ENCODE results near the gene GPC6.
A peak's percentile ranks its signal among the peaks of the same experiment; 100 is the strongest.

Gene GPC6

DNA sequence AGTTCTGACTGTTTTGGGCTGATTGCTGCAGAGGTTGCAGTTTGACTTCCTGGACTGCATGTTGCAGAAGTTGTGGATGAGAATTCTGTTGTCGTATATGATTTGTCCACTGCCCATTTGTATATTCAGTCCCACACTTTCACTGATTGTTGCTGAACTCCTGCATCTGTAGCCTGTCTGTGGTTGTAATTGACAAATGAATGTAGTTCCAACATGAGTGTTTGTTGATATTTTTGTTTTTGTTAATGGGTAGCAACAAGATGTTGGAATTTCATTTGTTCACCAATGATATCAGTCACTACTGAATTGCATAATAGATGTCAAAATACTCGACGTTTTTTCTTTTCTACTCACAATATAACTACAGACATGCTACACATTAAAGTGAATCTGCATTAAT lies 719.0 kb downstream of the GPC6 start:
- TF ChIP-seq, protein P1, sequence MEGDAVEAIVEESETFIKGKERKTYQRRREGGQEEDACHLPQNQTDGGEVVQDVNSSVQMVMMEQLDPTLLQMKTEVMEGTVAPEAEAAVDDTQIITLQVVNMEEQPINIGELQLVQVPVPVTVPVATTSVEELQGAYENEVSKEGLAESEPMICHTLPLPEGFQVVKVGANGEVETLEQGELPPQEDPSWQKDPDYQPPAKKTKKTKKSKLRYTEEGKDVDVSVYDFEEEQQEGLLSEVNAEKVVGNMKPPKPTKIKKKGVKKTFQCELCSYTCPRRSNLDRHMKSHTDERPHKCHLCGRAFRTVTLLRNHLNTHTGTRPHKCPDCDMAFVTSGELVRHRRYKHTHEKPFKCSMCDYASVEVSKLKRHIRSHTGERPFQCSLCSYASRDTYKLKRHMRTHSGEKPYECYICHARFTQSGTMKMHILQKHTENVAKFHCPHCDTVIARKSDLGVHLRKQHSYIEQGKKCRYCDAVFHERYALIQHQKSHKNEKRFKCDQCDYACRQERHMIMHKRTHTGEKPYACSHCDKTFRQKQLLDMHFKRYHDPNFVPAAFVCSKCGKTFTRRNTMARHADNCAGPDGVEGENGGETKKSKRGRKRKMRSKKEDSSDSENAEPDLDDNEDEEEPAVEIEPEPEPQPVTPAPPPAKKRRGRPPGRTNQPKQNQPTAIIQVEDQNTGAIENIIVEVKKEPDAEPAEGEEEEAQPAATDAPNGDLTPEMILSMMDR (IDR thresholded peaks at IDR 0.05; ENCODE audit: low read length, missing control alignments), result no peak
- DNase-seq (ENCODE audit: low read depth), result no peak
- no peak overlapping the region for H3K4me3 ChIP-seq (replicated peaks; ENCODE audit: low read depth, low read length)

DNA sequence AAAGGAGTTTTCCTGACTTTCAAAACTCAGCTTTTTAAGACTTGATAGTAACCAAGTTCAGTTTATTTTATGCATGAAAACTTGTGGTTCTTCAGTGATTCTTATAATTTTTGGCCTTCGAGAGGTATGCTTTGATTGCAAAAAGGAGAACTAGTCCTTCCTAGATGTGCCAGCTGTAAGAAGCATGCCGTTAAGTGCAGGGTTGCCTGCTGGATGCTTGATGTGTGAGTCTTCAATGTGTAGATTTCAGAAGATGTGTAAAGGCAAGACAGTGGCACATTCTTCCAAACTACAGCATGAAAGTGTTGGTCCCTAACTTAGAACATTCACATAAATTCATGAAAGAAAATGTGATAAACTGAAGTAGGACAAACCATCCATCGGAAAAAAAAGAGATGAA lies 720.4 kb downstream of the GPC6 start:
- no peak for DNase-seq (ENCODE audit: low read depth)
- TF ChIP-seq, protein P1 (IDR thresholded peaks at IDR 0.05; ENCODE audit: low read length, missing control alignments), result no peak
- no peak overlapping the region for H3K4me3 ChIP-seq (replicated peaks; ENCODE audit: low read depth, low read length)

DNA sequence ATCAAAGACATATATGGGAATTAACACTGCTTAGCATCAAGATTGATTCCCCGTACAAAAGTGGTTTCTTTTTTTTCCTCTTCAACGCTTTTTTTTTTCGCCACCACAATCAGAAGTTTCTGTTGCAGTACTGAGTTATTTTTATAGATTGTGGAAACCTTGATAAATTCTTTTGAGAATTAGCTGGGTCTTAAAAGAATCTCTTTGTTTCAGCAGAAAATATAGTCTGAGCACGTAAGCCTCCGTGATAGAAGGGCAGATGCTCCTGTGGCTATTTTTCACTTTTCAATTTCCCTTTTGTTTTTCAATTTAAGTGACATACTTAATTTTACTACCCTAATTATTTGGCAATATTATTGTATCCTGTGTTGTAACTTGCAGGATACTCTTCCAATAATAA lies 721.0 kb downstream of the GPC6 start:
- no peak for DNase-seq (ENCODE audit: low read depth)
- no peak overlapping the region for H3K4me3 ChIP-seq (replicated peaks; ENCODE audit: low read depth, low read length)
- TF ChIP-seq, protein P1 (IDR thresholded peaks at IDR 0.05; ENCODE audit: low read length, missing control alignments), result no peak

DNA sequence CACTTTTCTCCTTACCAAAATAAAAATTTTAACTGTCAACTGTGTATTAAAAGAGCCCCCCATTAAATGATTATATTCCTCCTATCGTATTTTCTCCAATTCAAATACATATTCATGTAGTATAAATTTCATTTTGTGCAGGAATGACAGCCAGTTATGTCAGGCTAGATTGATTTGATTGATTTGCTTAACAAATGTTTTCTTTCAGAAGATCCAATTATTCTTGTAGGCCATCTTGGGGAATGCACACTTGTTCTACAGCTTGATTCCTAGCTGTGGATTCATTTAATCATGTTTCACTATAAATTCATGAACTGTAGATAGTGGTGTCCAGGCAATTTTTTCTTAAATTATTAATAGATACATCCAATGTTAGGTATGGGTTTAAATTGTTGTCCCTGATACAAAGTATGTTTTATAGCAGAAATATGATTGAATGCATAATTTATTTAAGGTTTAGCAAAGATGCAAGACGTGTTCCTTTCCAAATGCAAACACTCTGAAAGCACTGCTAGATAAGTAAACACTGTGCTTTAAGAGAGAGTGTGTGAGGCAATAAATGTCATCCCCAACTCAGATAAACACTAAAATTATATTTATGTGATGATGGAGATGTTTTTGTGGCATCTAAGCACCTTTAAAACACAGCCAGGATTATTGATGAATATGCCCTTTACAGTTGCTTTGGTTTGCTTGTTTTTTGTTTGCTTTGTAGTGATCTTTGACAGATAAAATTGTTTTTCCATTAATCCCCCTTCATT lies 721.7 kb downstream of the GPC6 start:
- no peak overlapping the region for H3K4me3 ChIP-seq (replicated peaks; ENCODE audit: low read depth, low read length)
- DNase-seq (ENCODE audit: low read depth), result no peak
- TF ChIP-seq, protein P1 (IDR thresholded peaks at IDR 0.05; ENCODE audit: low read length, missing control alignments), result no peak

DNA sequence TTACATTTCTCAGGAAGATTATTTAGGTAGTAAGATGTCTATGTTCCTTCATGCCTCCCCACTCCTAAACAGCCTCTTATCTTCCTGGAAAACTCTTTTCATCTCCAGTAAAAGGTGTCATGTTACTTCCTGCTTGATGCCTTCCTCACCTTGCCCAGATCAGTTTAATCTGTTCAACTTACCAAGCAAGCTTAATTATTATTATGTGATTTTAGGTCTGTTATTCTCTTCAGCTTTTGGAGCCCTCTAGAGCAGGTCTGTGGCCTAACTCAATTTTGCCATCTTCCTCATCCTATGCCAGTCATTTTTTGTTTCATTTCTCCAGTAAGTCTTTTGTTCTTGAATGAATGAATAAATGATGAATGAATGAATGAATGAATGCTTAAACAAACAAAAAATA lies 724.5 kb downstream of the GPC6 start:
- TF ChIP-seq, protein P1 (IDR thresholded peaks at IDR 0.05; ENCODE audit: low read length, missing control alignments), result peak; percentile 35
- H3K4me3 ChIP-seq (replicated peaks; ENCODE audit: low read depth, low read length), result no peak overlapping the region
- peak; percentile 33 for DNase-seq (ENCODE audit: low read depth)

DNA sequence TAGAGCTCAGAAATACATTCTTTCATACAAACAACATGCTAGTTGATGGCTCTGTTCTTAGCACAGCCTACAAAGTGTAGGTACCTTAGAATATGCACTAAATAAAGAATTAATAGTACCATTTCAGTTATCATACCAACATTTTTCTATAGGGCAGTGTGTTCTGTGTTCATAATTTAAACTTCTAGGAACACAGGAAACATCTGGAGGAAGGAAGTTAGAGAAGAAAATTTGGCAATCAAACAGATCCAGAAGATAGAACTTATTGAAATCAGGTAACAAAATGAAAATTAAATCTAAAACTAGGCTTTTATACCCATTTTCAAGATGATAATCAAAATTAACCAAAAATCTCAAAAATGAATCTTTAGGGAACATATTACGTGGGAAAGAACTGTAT lies 725.3 kb downstream of the GPC6 start:
- TF ChIP-seq, protein P1 (IDR thresholded peaks at IDR 0.05; ENCODE audit: low read length, missing control alignments), result no peak
- H3K4me3 ChIP-seq (replicated peaks; ENCODE audit: low read depth, low read length), result no peak overlapping the region
- no peak for DNase-seq (ENCODE audit: low read depth)

DNA sequence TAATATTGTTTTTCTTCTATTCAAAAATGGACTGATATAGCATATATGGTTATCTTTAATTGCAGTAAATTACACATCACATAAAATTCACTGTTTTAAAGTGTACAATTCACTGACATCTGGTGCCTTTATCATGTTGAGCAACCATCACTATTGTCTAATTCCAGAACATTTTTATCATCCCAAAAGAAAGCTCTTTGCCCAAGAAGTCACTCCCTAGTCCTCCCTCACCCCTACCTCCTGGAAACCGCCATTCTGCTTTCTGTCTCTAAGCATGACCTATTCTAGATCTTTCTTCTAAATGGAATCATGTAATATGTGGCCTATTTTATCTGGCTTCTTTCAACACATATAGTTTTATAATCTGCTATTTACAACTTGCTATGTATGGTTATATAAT lies 727.2 kb downstream of the GPC6 start:
- TF ChIP-seq, protein P1 (IDR thresholded peaks at IDR 0.05; ENCODE audit: low read length, missing control alignments), result no peak
- H3K4me3 ChIP-seq (replicated peaks; ENCODE audit: low read depth, low read length), result no peak overlapping the region
- peak; percentile 74 for DNase-seq (ENCODE audit: low read depth)
